ENCODE results near the gene C1orf56.

The C1orf56 gene

DNA sequence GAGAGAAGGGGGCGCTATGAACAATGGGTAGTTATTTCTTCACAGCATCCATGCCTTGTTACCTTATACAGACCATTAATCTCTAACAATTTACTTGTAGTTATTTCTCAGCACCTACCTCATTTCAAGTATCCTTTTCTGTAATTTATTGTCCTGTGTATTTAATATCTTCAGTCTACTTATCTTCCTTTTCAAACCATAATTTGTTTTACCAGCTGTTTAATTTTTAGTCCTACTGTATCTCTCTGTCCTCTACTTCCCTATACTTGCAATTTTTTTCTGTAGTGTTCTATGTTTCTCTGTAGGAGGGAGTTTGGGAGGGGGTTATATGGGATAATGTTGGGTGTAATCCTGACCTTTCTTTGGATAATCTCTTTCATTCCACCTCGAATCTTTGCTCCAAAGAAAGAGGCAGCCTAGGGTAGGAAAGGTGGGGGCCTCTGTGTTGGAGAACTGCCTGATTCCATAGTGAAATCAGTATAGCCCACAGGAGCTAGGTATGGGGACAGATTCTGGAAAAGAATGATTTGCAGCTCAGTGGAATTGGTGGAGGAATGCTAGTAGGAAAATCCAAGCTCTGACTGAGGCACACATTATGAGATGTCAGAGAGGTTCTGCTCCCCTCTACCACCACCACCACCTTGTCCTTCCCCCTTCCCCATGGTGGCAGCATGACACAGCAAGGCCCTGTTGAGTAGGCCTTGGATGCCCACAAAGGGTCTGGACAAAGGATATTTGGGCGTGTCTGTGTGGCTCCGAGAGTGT is 13.3 kb downstream of the C1orf56 start:
- Histone ChIP-seq H3K27me3 (no peaks in the 10 kb centered on the region), H3K9ac (peak overlapping the region; percentile 89 to 99 (median 95)), H3K36me3 (peaks cover 10 to 61% (median 54%) of the 10 kb centered on the region in 11 experiments), H3K4me1 (peaks cover 50 to 68% (median 65%) of the 10 kb centered on the region in 10 experiments), H3K27ac (peak overlapping the region; percentile 86 to 99 (median 96); a peak in 21 of 22 replicates), H3K4me3 (peak overlapping the region; percentile 80 to 99 (median 96)), H4K20me1 (peaks cover 26 to 54% (median 32%) of the 10 kb centered on the region in 11 experiments), H3K4me2 (peak overlapping the region; percentile 82 to 100 (median 98)), H3K9me3 (replicated peaks in 1 of 11) (no peaks in the 10 kb centered on the region)
- TF ChIP-seq Cebpa-rat (IDR thresholded peaks at IDR 0.05), result no peak

DNA sequence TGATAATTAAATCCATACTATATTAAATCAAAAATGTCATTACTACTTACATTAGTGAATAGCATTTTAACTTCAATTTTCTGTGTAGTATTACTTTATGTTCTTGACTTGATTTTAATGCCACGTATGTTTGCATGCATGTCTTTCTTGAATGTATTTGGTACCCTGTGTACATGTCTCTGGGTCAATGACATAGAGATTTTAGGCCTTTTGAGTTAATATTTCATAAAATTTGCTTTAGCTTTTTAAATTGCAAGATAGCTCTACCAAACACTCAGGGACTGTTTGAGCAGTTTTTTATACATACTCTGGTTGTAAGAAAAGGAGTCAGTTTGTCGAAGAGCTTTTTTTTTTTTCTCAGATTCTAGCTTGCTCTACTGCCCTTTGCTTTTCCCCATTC is 14.2 kb downstream of the C1orf56 start:
- Histone ChIP-seq H3K36me3 (peaks cover 2 to 61% (median 54%) of the 10 kb centered on the region in 11 experiments; a peak in 20 of 22 replicates), H3K9ac (peak overlapping the region in 10 of 11 experiments; percentile 39 to 99 (median 96); a peak in 19 of 22 replicates), H3K9me3 (replicated peaks in 1 of 11) (no peaks in the 10 kb centered on the region), H4K20me1 (peaks cover 17 to 53% (median 24%) of the 10 kb centered on the region in 11 experiments), H3K27me3 (no peaks in the 10 kb centered on the region), H3K4me2 (peak overlapping the region; percentile 82 to 100 (median 98); a peak in 21 of 22 replicates), H3K4me1 (peaks cover 41 to 68% (median 61%) of the 10 kb centered on the region in 10 experiments), H3K4me3 (peak overlapping the region in 9 of 10 experiments; percentile 80 to 99 (median 97); a peak in 17 of 20 replicates), H3K27ac (peak overlapping the region in 10 of 11 experiments; percentile 86 to 99 (median 96); a peak in 19 of 22 replicates)
- no peak for TF ChIP-seq Cebpa-rat (IDR thresholded peaks at IDR 0.05)

DNA sequence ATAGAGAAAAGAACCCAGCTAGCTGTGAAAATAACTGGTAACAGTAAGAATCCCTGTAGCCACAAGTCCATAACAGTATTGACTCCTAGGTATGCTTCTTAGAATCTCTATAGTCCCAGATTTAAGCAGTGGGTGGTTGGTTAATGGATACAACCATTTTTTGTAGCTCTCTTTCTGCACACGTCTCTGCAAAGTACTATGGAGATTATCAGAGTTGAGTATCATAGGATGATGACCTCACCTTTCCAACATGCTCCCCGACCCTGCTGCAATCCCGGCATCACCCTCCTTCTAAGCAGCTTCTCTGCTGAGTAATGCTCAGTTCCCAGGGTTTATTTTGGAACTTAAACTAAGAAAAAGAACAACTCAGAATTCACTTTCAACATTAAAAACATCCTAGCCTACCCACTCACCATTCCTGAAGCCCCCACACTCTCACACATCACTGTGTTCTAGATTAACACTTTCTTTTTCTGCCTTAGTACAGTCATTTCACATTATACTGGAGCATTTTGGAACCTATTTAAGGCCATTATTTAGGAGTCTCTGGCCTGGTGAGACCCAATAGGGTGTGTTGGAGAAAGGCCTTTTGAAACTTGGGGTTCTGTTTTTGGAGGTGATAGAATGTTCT is 15.3 kb downstream of the C1orf56 start:
- peak overlapping the region; percentile 25 to 100 (median 98); a peak in 21 of 22 replicates for H3K4me2 ChIP-seq
- H3K4me1 ChIP-seq, result peaks cover 33 to 69% (median 53%) of the 10 kb centered on the region in 10 experiments
- peak overlapping the region in 3 of 11 experiments; percentile 10 to 96 (median 29); a peak in 6 of 22 replicates for H3K27ac ChIP-seq
- H3K4me3 ChIP-seq, result peak overlapping the region in 7 of 10 experiments; percentile 80 to 99 (median 92); a peak in 14 of 20 replicates
- H3K27me3 ChIP-seq, result no peaks in the 10 kb centered on the region
- H3K9ac ChIP-seq, result peak overlapping the region in 5 of 11 experiments; percentile 4 to 98 (median 97); a peak in 3 of 22 replicates
- peaks cover 6 to 53% (median 12%) of the 10 kb centered on the region in 11 experiments; a peak in 21 of 22 replicates for H4K20me1 ChIP-seq
- H3K36me3 ChIP-seq, result peaks cover 0 to 61% (median 55%) of the 10 kb centered on the region in 11 experiments; a peak in 20 of 22 replicates
- TF ChIP-seq Cebpa-rat (IDR thresholded peaks at IDR 0.05), result no peak
- H3K9me3 ChIP-seq (replicated peaks in 1 of 11), result no peaks in the 10 kb centered on the region

DNA sequence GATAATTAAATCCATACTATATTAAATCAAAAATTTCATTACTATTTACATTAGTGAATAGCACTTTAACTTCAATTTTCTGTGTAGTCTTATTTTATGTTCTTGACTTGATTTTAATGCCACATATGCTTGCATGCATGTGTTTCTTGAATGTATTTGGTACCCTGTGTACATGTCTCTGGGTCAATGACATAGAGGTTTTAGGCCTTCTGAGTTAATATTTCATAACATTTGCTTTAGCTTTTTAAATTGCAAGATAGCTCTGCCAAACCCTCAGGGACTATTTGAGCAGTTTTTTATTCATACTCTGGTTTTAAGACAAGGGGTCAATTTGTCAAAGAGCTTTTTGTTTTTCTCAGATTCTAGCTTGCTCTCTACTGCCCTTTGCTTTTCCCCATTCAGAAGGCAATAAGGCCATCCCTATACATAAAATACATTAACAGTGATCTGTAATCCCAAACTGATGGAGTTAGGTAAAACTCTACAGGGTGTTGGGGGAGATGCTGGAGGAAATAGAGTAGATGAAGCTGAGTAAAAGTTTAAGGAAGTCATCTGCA is 17.6 kb downstream of the C1orf56 start:
- Histone ChIP-seq H3K36me3 (peaks cover 0 to 78% (median 66%) of the 10 kb centered on the region in 11 experiments; a peak in 20 of 22 replicates), H3K4me2 (peak overlapping the region in 7 of 11 experiments; percentile 11 to 100 (median 99); a peak in 7 of 22 replicates), H3K4me1 (peaks cover 49 to 90% (median 68%) of the 10 kb centered on the region in 10 experiments), H3K4me3 (no peak overlapping the region), H4K20me1 (peaks cover 0 to 42% (median 8%) of the 10 kb centered on the region in 11 experiments; a peak in 11 of 22 replicates), H3K9me3 (replicated peaks in 1 of 11) (no peaks in the 10 kb centered on the region), H3K27ac (no peak overlapping the region), H3K9ac (peak overlapping the region in 2 of 11 experiments; percentile 1 to 4; a peak in 1 of 22 replicates), H3K27me3 (no peaks in the 10 kb centered on the region)
- TF ChIP-seq Cebpa-rat (IDR thresholded peaks at IDR 0.05), result no peak

DNA sequence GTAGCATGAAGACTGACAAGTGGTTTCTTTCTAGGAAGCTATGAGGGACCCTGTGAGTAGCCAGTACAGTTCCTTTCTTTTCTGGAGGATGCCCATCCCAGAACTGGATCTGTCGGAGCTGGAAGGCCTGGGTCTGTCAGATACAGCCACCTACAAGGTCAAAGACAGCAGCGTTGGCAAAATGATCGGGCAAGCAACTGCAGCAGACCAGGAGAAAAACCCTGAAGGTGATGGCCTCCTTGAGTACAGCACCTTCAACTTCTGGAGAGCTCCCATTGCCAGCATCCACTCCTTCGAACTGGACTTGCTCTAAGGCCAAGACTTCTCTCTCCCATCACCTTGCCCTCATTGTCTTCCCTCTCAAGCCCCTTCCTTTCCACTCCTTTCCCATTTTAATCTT is 19.6 kb downstream of the C1orf56 start:
- Histone ChIP-seq H4K20me1 (peaks cover 0 to 42% (median 8%) of the 10 kb centered on the region in 11 experiments; a peak in 11 of 22 replicates), H3K36me3 (peaks cover 0 to 77% (median 66%) of the 10 kb centered on the region in 11 experiments; a peak in 20 of 22 replicates), H3K9me3 (replicated peaks in 1 of 11) (no peaks in the 10 kb centered on the region), H3K27me3 (no peaks in the 10 kb centered on the region), H3K4me2 (peak overlapping the region in 3 of 11 experiments; percentile 1 to 16 (median 13); a peak in 2 of 22 replicates), H3K9ac (no peak overlapping the region), H3K27ac (peak overlapping the region in 1 of 11 experiments; percentile 8; a peak in 1 of 22 replicates), H3K4me1 (peaks cover 42 to 85% (median 69%) of the 10 kb centered on the region in 10 experiments), H3K4me3 (no peak overlapping the region)
- TF ChIP-seq Cebpa-rat (IDR thresholded peaks at IDR 0.05), result no peak

DNA sequence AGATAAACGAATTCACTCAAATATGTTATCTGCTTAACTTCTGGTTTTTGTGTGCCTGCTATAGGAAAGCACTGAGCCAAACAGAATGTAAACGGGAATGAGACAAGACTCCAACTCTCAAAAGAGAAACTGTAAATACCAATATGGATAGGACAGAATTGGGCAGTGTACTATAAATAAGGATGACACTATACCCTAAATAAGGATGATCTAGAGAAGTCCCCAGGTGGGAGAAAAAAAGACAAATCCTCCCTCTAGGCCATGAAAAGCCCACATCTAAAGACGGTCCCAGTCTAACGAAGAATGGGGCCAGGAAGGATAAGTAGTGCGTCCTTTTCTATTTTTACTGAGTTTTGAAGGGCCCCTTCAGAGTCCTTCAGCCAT is 21.5 kb downstream of the C1orf56 start:
- H3K27me3 ChIP-seq, result no peaks in the 10 kb centered on the region
- TF ChIP-seq Cebpa-rat (IDR thresholded peaks at IDR 0.05), result no peak
- peaks cover 0 to 37% (median 8%) of the 10 kb centered on the region in 11 experiments; a peak in 11 of 22 replicates for H4K20me1 ChIP-seq
- H3K9me3 ChIP-seq (replicated peaks in 1 of 11), result no peaks in the 10 kb centered on the region
- peak overlapping the region; percentile 71 to 95 (median 86) for H3K4me2 ChIP-seq
- peak overlapping the region; percentile 26 to 98 (median 96); a peak in 21 of 22 replicates for H3K27ac ChIP-seq
- peak overlapping the region in 10 of 11 experiments; percentile 52 to 96 (median 93); a peak in 17 of 22 replicates for H3K9ac ChIP-seq
- H3K4me1 ChIP-seq, result peaks cover 35 to 70% (median 57%) of the 10 kb centered on the region in 10 experiments
- peaks cover 0 to 73% (median 49%) of the 10 kb centered on the region in 11 experiments; a peak in 21 of 22 replicates for H3K36me3 ChIP-seq
- H3K4me3 ChIP-seq, result peak overlapping the region in 7 of 10 experiments; percentile 68 to 79 (median 76); a peak in 8 of 20 replicates

DNA sequence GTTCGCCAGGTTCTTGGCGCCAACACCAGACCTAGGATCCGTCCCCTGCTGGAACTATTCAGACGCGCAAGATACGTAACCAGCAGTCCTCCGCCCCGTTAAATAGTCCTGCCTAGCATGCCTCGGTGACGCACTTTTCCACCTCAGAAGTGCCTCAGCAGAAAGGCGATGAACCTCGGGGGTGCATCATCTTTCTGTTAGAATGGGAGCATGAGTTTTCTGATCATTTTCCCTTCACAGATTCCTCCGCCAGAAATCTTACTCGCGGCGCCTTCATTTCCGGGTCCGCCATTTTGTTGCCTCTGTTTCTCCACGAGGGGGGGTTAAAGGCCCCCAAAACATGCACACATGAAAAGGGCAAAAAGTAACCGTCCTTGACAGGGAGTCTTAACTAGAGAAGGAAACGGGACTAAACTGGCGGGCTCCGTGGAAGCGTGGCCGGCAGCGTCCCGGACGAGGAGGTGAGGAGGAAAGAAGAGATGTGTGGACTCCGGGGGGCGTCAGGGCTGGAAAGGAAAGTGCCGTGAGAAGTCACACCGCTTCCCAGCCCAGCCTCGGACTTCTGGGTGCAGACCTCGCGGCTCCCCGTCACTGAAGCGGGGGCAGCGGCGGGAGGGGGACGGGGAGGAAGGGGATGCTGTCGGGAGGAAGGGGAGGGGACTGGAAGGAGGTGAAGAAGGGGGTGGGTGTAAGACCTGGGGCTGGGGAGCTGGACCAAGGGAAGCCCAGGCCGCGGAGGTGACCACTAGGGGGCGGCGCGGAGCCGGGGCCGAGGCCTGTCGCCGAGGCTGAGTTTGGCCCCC is 23.1 kb downstream of the C1orf56 start, which contains the start of gene GABPB2:
Gene GABPB2 (plus strand): TSS at position 288 of the 803 bp plus-strand sequence. CDS start 17,429 bp downstream, outside the sequence.
- H3K4me1 ChIP-seq, result peaks cover 27 to 55% (median 43%) of the 10 kb centered on the region in 10 experiments
- peak within 1 kb of the TSS; percentile 88 to 98 (median 96) for H3K27ac ChIP-seq
- peaks cover 0 to 21% (median 4%) of the 10 kb centered on the region in 11 experiments; a peak in 9 of 22 replicates for H4K20me1 ChIP-seq
- H3K4me2 ChIP-seq, result peak within 1 kb of the TSS; percentile 71 to 95 (median 86)
- no peaks in the 10 kb centered on the region for H3K9me3 ChIP-seq (replicated peaks in 1 of 11)
- H3K27me3 ChIP-seq, result no peaks in the 10 kb centered on the region
- H3K9ac ChIP-seq, result peak within 1 kb of the TSS; percentile 82 to 96 (median 92)
- H3K36me3 ChIP-seq, result peaks cover 0 to 71% (median 43%) of the 10 kb centered on the region in 11 experiments; a peak in 21 of 22 replicates
- H3K4me3 ChIP-seq, result peak within 1 kb of the TSS; percentile 65 to 79 (median 74)
- TF ChIP-seq Cebpa-rat (IDR thresholded peaks at IDR 0.05), result no peak

All from BLaER1 treated with 17β-estradiol and CSF1 and Interleukin-3, amounts not matched to agents 10 nM and 100 nM (cell line).